HEK293 (cell line): Measurements from ENCODE around the gene PTMA.

Source experiments
- GLIS1 ChIP-seq: fragments of 450-650 bp; formaldehyde crosslinking; IDR thresholded peaks from 2 replicates; pipeline ENCODE4 v1.5.1; 2016; ENCODE audit warnings: missing biosample characterization, missing genetic modification characterization
- ZNF114 ChIP-seq: fragments of 450-650 bp; formaldehyde crosslinking; IDR thresholded peaks from 2 replicates; pipeline ENCODE4 v1.5.0; 2017; ENCODE audit warnings: missing biosample characterization, missing genetic modification characterization
- ZNF121 ChIP-seq: fragments of 450-650 bp; formaldehyde crosslinking; IDR thresholded peaks from 2 replicates; pipeline ENCODE4 v1.5.1; 2016; ENCODE audit warnings: missing biosample characterization, missing genetic modification characterization
- ZNF785 ChIP-seq: fragments of 450-650 bp; formaldehyde crosslinking; IDR thresholded peaks from 2 replicates; pipeline ENCODE4 v1.5.1; 2016; ENCODE audit warnings: missing biosample characterization, missing genetic modification characterization
- ZNF830 ChIP-seq: fragments of 450-650 bp; IDR thresholded peaks from 2 replicates; pipeline ENCODE4 v1.5.0; 2018; ENCODE audit warnings: missing biosample characterization, missing genetic modification characterization, low read depth, mild to moderate bottlenecking, moderate library complexity
- ZNF837 ChIP-seq: fragments of 450-650 bp; formaldehyde crosslinking; IDR thresholded peaks from 2 replicates; pipeline ENCODE4 v1.5.1; 2016; ENCODE audit warnings: missing biosample characterization, missing genetic modification characterization
- TF ChIP-seq, protein P1 (sequence below): fragments of 450-650 bp; formaldehyde crosslinking; IDR thresholded peaks from 2 replicates; pipeline ENCODE4 v1.5.1; 2016; ENCODE audit warnings: missing biosample characterization, missing genetic modification characterization

DNA sequence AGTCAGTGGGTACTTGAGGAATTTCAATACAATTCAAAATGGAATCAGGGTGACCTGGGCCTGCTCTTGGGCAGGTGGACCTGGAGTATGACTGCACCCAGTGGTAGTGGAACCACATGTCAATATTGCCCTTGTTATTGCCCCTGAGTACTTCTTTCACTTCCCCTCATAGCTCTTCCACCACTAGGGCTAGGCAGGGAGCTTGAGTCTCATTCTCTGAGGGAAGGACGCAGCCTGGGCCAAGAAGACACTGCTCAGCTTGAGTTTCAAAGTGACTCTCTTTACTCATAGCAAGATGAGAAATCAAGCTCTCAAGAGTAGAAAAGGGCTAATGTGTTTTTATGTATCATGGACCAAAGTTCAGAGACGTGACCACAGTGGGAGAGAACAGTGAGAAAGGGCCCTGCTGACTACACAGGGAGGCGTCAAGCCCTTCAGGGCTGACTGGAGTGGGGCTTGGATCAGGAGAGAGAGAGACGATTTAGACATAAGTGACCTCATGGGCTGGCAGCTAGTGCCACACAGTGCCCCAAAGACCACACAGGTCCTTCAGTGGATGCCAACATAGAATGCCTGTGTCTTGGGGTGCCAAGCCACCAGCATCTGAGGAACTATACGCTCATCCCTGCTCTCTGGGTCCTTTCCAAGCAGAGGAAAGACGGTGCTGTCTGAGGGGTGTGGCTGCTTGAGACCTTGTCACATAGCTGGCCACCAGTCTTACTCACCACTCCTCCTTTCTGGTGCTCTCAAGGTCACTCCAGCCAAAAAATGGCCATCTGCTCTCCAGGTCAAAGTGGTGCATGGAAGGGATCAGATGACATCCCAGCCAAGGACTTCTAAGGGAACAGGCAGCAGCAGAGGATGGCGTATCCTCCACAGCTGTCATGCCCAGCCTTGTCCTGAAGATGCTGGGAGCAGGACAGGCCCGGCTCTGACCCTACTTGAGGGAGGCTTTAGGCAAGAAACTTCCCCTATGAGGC is 13.0 kb downstream of the PTMA start:
- TF ChIP-seq, protein P1, sequence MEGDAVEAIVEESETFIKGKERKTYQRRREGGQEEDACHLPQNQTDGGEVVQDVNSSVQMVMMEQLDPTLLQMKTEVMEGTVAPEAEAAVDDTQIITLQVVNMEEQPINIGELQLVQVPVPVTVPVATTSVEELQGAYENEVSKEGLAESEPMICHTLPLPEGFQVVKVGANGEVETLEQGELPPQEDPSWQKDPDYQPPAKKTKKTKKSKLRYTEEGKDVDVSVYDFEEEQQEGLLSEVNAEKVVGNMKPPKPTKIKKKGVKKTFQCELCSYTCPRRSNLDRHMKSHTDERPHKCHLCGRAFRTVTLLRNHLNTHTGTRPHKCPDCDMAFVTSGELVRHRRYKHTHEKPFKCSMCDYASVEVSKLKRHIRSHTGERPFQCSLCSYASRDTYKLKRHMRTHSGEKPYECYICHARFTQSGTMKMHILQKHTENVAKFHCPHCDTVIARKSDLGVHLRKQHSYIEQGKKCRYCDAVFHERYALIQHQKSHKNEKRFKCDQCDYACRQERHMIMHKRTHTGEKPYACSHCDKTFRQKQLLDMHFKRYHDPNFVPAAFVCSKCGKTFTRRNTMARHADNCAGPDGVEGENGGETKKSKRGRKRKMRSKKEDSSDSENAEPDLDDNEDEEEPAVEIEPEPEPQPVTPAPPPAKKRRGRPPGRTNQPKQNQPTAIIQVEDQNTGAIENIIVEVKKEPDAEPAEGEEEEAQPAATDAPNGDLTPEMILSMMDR (tag by site-specific recombination): peak; percentile 9; the same call in 1 of the 2 replicates
- TF ChIP-seq ZNF837 (no peak), ZNF121 (tag by site-specific recombination) (no peak), GLIS1 (tag by site-specific recombination) (no peak), ZNF785 (tag by site-specific recombination) (no peak), ZNF830 (no peak), ZNF114 (tag by site-specific recombination) (no peak)
